ENCODE data around the gene FAM161A. TPM values are rescaled to one million over a fixed set of nuclear protein-coding genes. Genes with fewer than 3 reads are reported as not detected.
"Not testable (repeated sequence)": the region's sequence is repeated elsewhere in the genome, so short reads cannot be mapped to it uniquely, and the experiment has no call there.

FAM161A gene
- total RNA-seq, 1 experiment from 2014 or later, result 7.3 TPM

- H2AFZ ChIP-seq (ENCODE audit: low read depth, low read length, poor library complexity, severe bottlenecking), result no peak overlapping the region
- ATAC-seq (no peak), DNase-seq (ENCODE audit: low read depth, low spot score) (no peak)
- TF ChIP-seq MAX (IDR thresholded peaks at IDR 0.05) (no peak), REST (IDR thresholded peaks at IDR 0.05; ENCODE audit: low read depth) (no peak), ZFX (IDR thresholded peaks at IDR 0.05) (no peak)
- no peaks in the 10 kb centered on the region for H4K20me1 ChIP-seq (ENCODE audit: insufficient read depth)
- H3K27me3 ChIP-seq (ENCODE audit: insufficient read depth, low read length), result 0 out of 2 replicates have a peak, but pooled peaks cover 4% of the 10 kb centered on the region
- no peak overlapping the region for H3K4me3 ChIP-seq (replicated peaks in 1 of 2; ENCODE audit: low read depth in 1 of 2, low read length in 2 of 2)
- H3K9me3 ChIP-seq (ENCODE audit: control insufficient read depth in 1 of 2, insufficient read depth in 1 of 2, low read depth in 1 of 2, low read length in 2 of 2), result no peaks in the 10 kb centered on the region
- H3K4me2 ChIP-seq (ENCODE audit: low read length), result no peak overlapping the region
- no TSS peak for BruUV-seq (replicated peaks)
- intact Hi-C loops (cut with micrococcal nuclease), result no loop called here
- H3K36me3 ChIP-seq (ENCODE audit: control insufficient read depth in 1 of 2, insufficient read depth in 2 of 2, low read length in 2 of 2), result no peaks in the 10 kb centered on the region
- H3K79me2 ChIP-seq (ENCODE audit: insufficient read depth, low read length), result no peaks in the 10 kb centered on the region
- no peak overlapping the region for H3K27ac ChIP-seq (ENCODE audit: low read depth, low read length)
- H3K9me2 ChIP-seq (ENCODE audit: insufficient read depth), result no peaks in the 10 kb centered on the region
- no peak overlapping the region for H3K9ac ChIP-seq (ENCODE audit: low read length)
- POLR2A ChIA-PET, result no interaction called here
- CTCF ChIA-PET, result no interaction called here
- H3K4me1 ChIP-seq (ENCODE audit: control insufficient read depth in 1 of 2, insufficient read depth in 2 of 2, low read length in 2 of 2), result no peaks in the 10 kb centered on the region
- RAD21 ChIA-PET (ENCODE audit: low non-redundant PET in 1 of 2, low total read pairs in 2 of 2, uncharacterized antibody in 2 of 2, unreplicated experiment in 2 of 2), result no interaction called here
Measured at GRCh38 chr2:61811821-61812220, 42.0 kb downstream of the FAM161A start.

- intact Hi-C loops (cut with micrococcal nuclease); RAD21 ChIA-PET (ENCODE audit: low non-redundant PET in 1 of 2, low total read pairs in 2 of 2, uncharacterized antibody in 2 of 2, unreplicated experiment in 2 of 2); H3K4me2 ChIP-seq (ENCODE audit: low read length); H3K79me2 ChIP-seq (ENCODE audit: insufficient read depth, low read length); H3K9me2 ChIP-seq (ENCODE audit: insufficient read depth); DNase-seq (ENCODE audit: low read depth, low spot score); H3K9ac ChIP-seq (ENCODE audit: low read length); H4K20me1 ChIP-seq (ENCODE audit: insufficient read depth); CTCF ChIA-PET; H3K27ac ChIP-seq (ENCODE audit: low read depth, low read length); H3K36me3 ChIP-seq (ENCODE audit: control insufficient read depth in 1 of 2, insufficient read depth in 2 of 2, low read length in 2 of 2); H3K4me1 ChIP-seq (ENCODE audit: control insufficient read depth in 1 of 2, insufficient read depth in 2 of 2, low read length in 2 of 2); BruUV-seq (replicated peaks); H2AFZ ChIP-seq (ENCODE audit: low read depth, low read length, poor library complexity, severe bottlenecking); H3K4me3 ChIP-seq (replicated peaks in 1 of 2; ENCODE audit: low read depth in 1 of 2, low read length in 2 of 2); H3K9me3 ChIP-seq (ENCODE audit: control insufficient read depth in 1 of 2, insufficient read depth in 1 of 2, low read depth in 1 of 2, low read length in 2 of 2); POLR2A ChIA-PET; ATAC-seq; H3K27me3 ChIP-seq (ENCODE audit: insufficient read depth, low read length): not testable (repeated sequence)
Measured at GRCh38 chr2:61810203-61810602, 43.7 kb downstream of the FAM161A start.

GRCh38 chr2:61808693-61809092 lies 45.2 kb downstream of the FAM161A start:
- H3K79me2 ChIP-seq (ENCODE audit: insufficient read depth, low read length); H3K4me2 ChIP-seq (ENCODE audit: low read length); H3K9me2 ChIP-seq (ENCODE audit: insufficient read depth); CTCF ChIA-PET; H3K9ac ChIP-seq (ENCODE audit: low read length); H3K36me3 ChIP-seq (ENCODE audit: control insufficient read depth in 1 of 2, insufficient read depth in 2 of 2, low read length in 2 of 2); BruUV-seq (replicated peaks); POLR2A ChIA-PET; H3K4me3 ChIP-seq (replicated peaks in 1 of 2; ENCODE audit: low read depth in 1 of 2, low read length in 2 of 2); intact Hi-C loops (cut with micrococcal nuclease); H2AFZ ChIP-seq (ENCODE audit: low read depth, low read length, poor library complexity, severe bottlenecking); ATAC-seq; H3K4me1 ChIP-seq (ENCODE audit: control insufficient read depth in 1 of 2, insufficient read depth in 2 of 2, low read length in 2 of 2); H3K27ac ChIP-seq (ENCODE audit: low read depth, low read length); H3K9me3 ChIP-seq (ENCODE audit: control insufficient read depth in 1 of 2, insufficient read depth in 1 of 2, low read depth in 1 of 2, low read length in 2 of 2); DNase-seq (ENCODE audit: low read depth, low spot score); H4K20me1 ChIP-seq (ENCODE audit: insufficient read depth); RAD21 ChIA-PET (ENCODE audit: low non-redundant PET in 1 of 2, low total read pairs in 2 of 2, uncharacterized antibody in 2 of 2, unreplicated experiment in 2 of 2); H3K27me3 ChIP-seq (ENCODE audit: insufficient read depth, low read length): not testable (repeated sequence)
